B cell (primary cell): ENCODE results near the gene PRH1. TPM values are rescaled to one million over a fixed set of nuclear protein-coding genes. Genes with fewer than 3 reads are reported as not detected.

Source experiments
- ATAC-seq: fragments of 200-7000 bp; cut with Tn5 transposase; one replicate; pipeline ENCODE4 v1.10.0; 2021; ENCODE audit warnings: low read depth, mild to moderate bottlenecking, moderate number of reproducible peaks, moderate library complexity
- CTCF ChIA-PET: fragments of 350-600 bp; sonication (Branson Sonifier 250); formaldehyde crosslinking; loops from one replicate; lab custom pipeline; 2021; ENCODE audit warnings: antibody characterized with exemption, inconsistent platforms; lab: Charles Lee
- POLR2A ChIA-PET: fragments of 350-600 bp; sonication (Branson Sonifier 250); formaldehyde crosslinking; loops from one replicate; lab custom pipeline; 2021; ENCODE audit warnings: antibody characterized with exemption; lab: Charles Lee
- DNase-seq: peaks from one replicate; pipeline ENCODE4 v3.0.0; 2013
- H2AFZ ChIP-seq: 2 replicates; pipeline ENCODE4 v1.6.1; 2012; ENCODE audit warnings: mild to moderate bottlenecking, low read depth, low read length; ENCODE audit not compliant: insufficient read depth, poor library complexity, severe bottlenecking
- H3K27ac ChIP-seq, 2 donors: 1 replicate in 1 of 2; 2 replicates in 1 of 2; pipeline ENCODE4 v1.5.1; 2012 to 2013; ENCODE audit warnings: low read length in 2 of 2, mild to moderate bottlenecking in 2 of 2, moderate library complexity in 1 of 2
- H3K27me3 ChIP-seq, 4 experiments: fragments of 200-600 bp in 1 of 4; sonication (generic) in 1 of 4; replicated peaks in 1 of 4; 1 replicate in 2 of 4; 2 replicates in 2 of 4; pipeline versions ENCODE4 v1.6.1 to v1.7.0; 2013 to 2016; ENCODE audit warnings: low read length in 3 of 4, mild to moderate bottlenecking in 2 of 4, mixed read lengths in 1 of 4, moderate library complexity in 1 of 4; ENCODE audit not compliant: insufficient read depth in 4 of 4, control insufficient read depth in 3 of 4; ENCODE audit errors: control extremely low read depth in 1 of 4
- H3K36me3 ChIP-seq, 2 experiments: replicated peaks in 1 of 2; 1 replicate in 1 of 2; 2 replicates in 1 of 2; pipeline versions ENCODE4 v1.6.1 to v1.7.1; 2013; ENCODE audit warnings: low read length in 1 of 2; ENCODE audit not compliant: insufficient read depth in 2 of 2, control insufficient read depth in 1 of 2; ENCODE audit errors: control extremely low read depth in 1 of 2, extremely low read depth in 1 of 2
- H3K4me1 ChIP-seq, 2 donors: fragments of 200-600 bp in 1 of 2; sonication (generic) in 1 of 2; 1 replicate in 1 of 2; 2 replicates in 1 of 2; pipeline versions ENCODE4 v1.5.1 to v1.6.1; 2013 to 2017; ENCODE audit warnings: low read length in 2 of 2; ENCODE audit not compliant: control insufficient read depth in 2 of 2, insufficient read depth in 2 of 2
- H3K4me2 ChIP-seq: replicated peaks from 2 replicates; pipeline ENCODE3; 2012; ENCODE audit warnings: mild to moderate bottlenecking, low read depth, low read length; ENCODE audit not compliant: poor library complexity, severe bottlenecking
- H3K4me3 ChIP-seq, 5 experiments: fragments of 200-600 bp in 1 of 5; sonication (generic) in 1 of 5; 1 replicate in 3 of 5; 2 replicates in 2 of 5; pipeline versions ENCODE4 v1.5.1 to v1.7.0; 2011 to 2016; ENCODE audit warnings: low read length in 4 of 5, mild to moderate bottlenecking in 4 of 5, low read depth in 2 of 5, control low read depth in 1 of 5, moderate library complexity in 1 of 5; ENCODE audit not compliant: insufficient read depth in 1 of 5; ENCODE audit errors: control extremely low read depth in 1 of 5, extremely low read depth in 1 of 5
- H3K79me2 ChIP-seq: fragments of 200-600 bp; sonication (generic); one replicate; pipeline ENCODE4 v1.6.0; 2016; ENCODE audit warnings: low read length; ENCODE audit not compliant: control insufficient read depth, insufficient read depth
- H3K9ac ChIP-seq: fragments of 200-600 bp; sonication (generic); 2 replicates; pipeline ENCODE4 v1.6.1; 2017; ENCODE audit warnings: mild to moderate bottlenecking, low read length, moderate library complexity
- H3K9me3 ChIP-seq, 3 donors: one replicate each; pipeline versions ENCODE4 v1.6.1 to v1.7.1; 2013; ENCODE audit warnings: low read length in 2 of 3; ENCODE audit not compliant: control insufficient read depth in 2 of 3, insufficient read depth in 1 of 3; ENCODE audit errors: control extremely low read depth in 1 of 3
- H4K20me1 ChIP-seq: 2 replicates; pipeline ENCODE4 v1.6.0; 2012; ENCODE audit warnings: mild to moderate bottlenecking, low read length; ENCODE audit not compliant: insufficient read depth, control insufficient read depth, poor library complexity, severe bottlenecking
- H3K27ac Mint-ChIP-seq: one replicate; pipeline ENCODE4 v1.8.0; 2021; ENCODE audit warnings: mixed read lengths
- H3K27me3 Mint-ChIP-seq: one replicate; pipeline ENCODE4 v1.8.0; 2021; ENCODE audit warnings: mixed read lengths
- H3K4me1 Mint-ChIP-seq: one replicate; pipeline ENCODE4 v1.8.0; 2021; ENCODE audit warnings: mixed read lengths
- H3K4me3 Mint-ChIP-seq: one replicate; pipeline ENCODE4 v1.8.0; 2021; ENCODE audit warnings: mixed read lengths
- H3K9me3 Mint-ChIP-seq: one replicate; pipeline ENCODE4 v1.8.0; 2022; ENCODE audit warnings: mixed read lengths; ENCODE audit not compliant: insufficient read depth
- CTCF ChIP-seq: fragments of 200-600 bp; IDR thresholded peaks from one replicate; pipeline ENCODE4 v1.8.0; 2022; ENCODE audit warnings: antibody characterized with exemption, mild to moderate bottlenecking
- EZH2 ChIP-seq: IDR thresholded peaks from 2 replicates; pipeline ENCODE4 v1.6.1; 2012; ENCODE audit warnings: borderline replicate concordance, low read depth, mild to moderate bottlenecking, moderate library complexity, low read length; ENCODE audit not compliant: insufficient read depth, poor library complexity, severe bottlenecking
- WGBS: methylation state at CpG from one replicate; pipeline ENCODE4 v1.1.5; 2013; ENCODE audit warnings: missing lambda C conversion rate; ENCODE audit not compliant: insufficient coverage; 5-methylcytosine and 5-hydroxymethylcytosine counted together
- intact Hi-C: fragments of 100-400 bp; cut with micrococcal nuclease; formaldehyde crosslinking; loops from one replicate; pipeline ENCODE4 v1.10.0; 2022
- polyA plus RNA-seq: library from polyadenylated mRNA; depleted of rRNA; stranded (reverse); fragments of >200 nt; gene quantifications from 2 replicates; pipeline ENCODE4 v1.2.3, GENCODE V29; 2012
- total RNA-seq, 2 donors: library from RNA; stranded (reverse); fragments of 120-200 nt in 1 of 2; gene quantifications; 1 replicate in 1 of 2; 2 replicates in 1 of 2; pipeline versions ENCODE4 v1.2.3 to v1.2.4, GENCODE V29; 2013 to 2022

Gene PRH1
- total and polyA plus RNA-seq, 2 donors (not counting 1 experiment from before 2014, with no cell fraction given), result 5.9 to 39.7 TPM

GRCh38 chr12:10861366-10861765 lies 22.7 kb downstream of the PRH1 start:
- Mint-ChIP-seq H3K9me3 (peaks cover 22% of the 10 kb centered on the region), H3K27ac (no peak overlapping the region), H3K4me1 (no peaks in the 10 kb centered on the region), H3K4me3 (no peak overlapping the region), H3K27me3 (no peaks in the 10 kb centered on the region)
- CTCF ChIA-PET, result no interaction called here
- Histone ChIP-seq H3K9ac (no peak overlapping the region), H3K4me3 (no peak overlapping the region), H4K20me1 (no peaks in the 10 kb centered on the region), H3K27me3 (no peaks in the 10 kb centered on the region), H3K27ac (no peak overlapping the region), H3K79me2 (no peaks in the 10 kb centered on the region), H3K4me1 (no peaks in the 10 kb centered on the region), H3K9me3 (peaks cover 0 to 27% (median 18%) of the 10 kb centered on the region in 3 donors), H3K4me2 (no peak overlapping the region), H2AFZ (no peak overlapping the region), H3K36me3 (peaks cover 3 to 12% of the 10 kb centered on the region in 2 experiments)
- POLR2A ChIA-PET, result no interaction called here
- TF ChIP-seq CTCF (no peak), EZH2 (no peak)
- ATAC-seq (no peak), DNase-seq (no peak)
- WGBS, result 100% methylated on average over 2 of the region's 2 CpGs
- intact Hi-C loops, result no loop called here

DNA sequence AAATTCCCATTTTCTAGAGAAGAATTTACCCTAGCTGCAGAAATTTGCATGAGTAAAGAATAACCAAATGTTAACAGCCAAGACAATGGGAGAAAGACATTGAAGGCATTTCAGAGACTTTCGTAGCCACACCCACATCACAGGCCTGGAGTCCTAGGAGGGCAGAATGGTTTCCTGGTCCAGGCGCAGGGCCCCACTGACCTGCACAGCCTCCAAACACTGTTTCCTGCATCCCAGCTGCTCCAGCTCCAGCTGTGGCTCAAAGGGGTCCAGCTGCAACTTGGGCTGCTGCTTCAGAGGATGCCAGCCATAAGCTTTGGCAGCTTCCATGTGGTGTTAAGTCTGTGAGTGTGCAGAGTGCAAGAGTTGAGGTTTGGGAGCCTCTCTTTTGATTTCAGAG lies 28.2 kb downstream of the PRH1 start:
- Histone ChIP-seq H2AFZ (no peak overlapping the region), H4K20me1 (no peaks in the 10 kb centered on the region), H3K4me2 (no peak overlapping the region), H3K36me3 (peaks cover 3 to 16% of the 10 kb centered on the region in 2 experiments), H3K27ac (no peak overlapping the region), H3K4me1 (no peaks in the 10 kb centered on the region), H3K4me3 (no peak overlapping the region), H3K27me3 (no peaks in the 10 kb centered on the region), H3K79me2 (no peaks in the 10 kb centered on the region), H3K9me3 (peaks cover 1 to 33% (median 22%) of the 10 kb centered on the region in 3 donors), H3K9ac (no peak overlapping the region)
- H3K4me1 Mint-ChIP-seq, result no peaks in the 10 kb centered on the region
- WGBS, result 100% methylated on average over 2 of the region's 2 CpGs
- peaks cover 10% of the 10 kb centered on the region for H3K9me3 Mint-ChIP-seq
- no peak for ATAC-seq
- POLR2A ChIA-PET, result no interaction called here
- CTCF ChIA-PET, result no interaction called here
- no peak overlapping the region for H3K4me3 Mint-ChIP-seq
- H3K27ac Mint-ChIP-seq, result no peak overlapping the region
- no peak for TF ChIP-seq CTCF
- TF ChIP-seq EZH2, result no peak
- DNase-seq, result no peak
- intact Hi-C loops, result no loop called here
- H3K27me3 Mint-ChIP-seq, result no peaks in the 10 kb centered on the region
